Adipocyte (in vitro differentiated cells): ENCODE results near the gene SYPL1.

ENCODE experiments used
- DNase-seq: peaks from one replicate; pipeline ENCODE4 v3.0.0-alpha.2; 2015; ENCODE audit warnings: low read depth
- H3K27me3 ChIP-seq: replicated peaks from 2 replicates; pipeline ENCODE4 v1.7.0; 2013; ENCODE audit warnings: mild to moderate bottlenecking, low read length, moderate library complexity; ENCODE audit not compliant: control insufficient read depth, insufficient read depth
- H3K36me3 ChIP-seq: 2 replicates; pipeline ENCODE4 v1.7.0; 2013; ENCODE audit warnings: low read length, mild to moderate bottlenecking, moderate library complexity; ENCODE audit not compliant: control insufficient read depth, insufficient read depth, severe bottlenecking
- H3K4me1 ChIP-seq: 2 replicates; pipeline ENCODE4 v1.7.0; 2013; ENCODE audit warnings: mild to moderate bottlenecking, low read length, moderate library complexity; ENCODE audit not compliant: control insufficient read depth, insufficient read depth
- H3K4me3 ChIP-seq: 2 replicates; pipeline ENCODE4 v1.7.0; 2013; ENCODE audit warnings: mild to moderate bottlenecking, low read length, moderate library complexity
- H3K9ac ChIP-seq: 2 replicates; pipeline ENCODE4 v1.7.0; 2013; ENCODE audit warnings: mild to moderate bottlenecking, low read length, moderate library complexity
- H3K9me3 ChIP-seq: 2 replicates; pipeline ENCODE4 v1.7.0; 2013; ENCODE audit warnings: mild to moderate bottlenecking, low read length, moderate library complexity; ENCODE audit not compliant: control insufficient read depth

Gene SYPL1

DNA sequence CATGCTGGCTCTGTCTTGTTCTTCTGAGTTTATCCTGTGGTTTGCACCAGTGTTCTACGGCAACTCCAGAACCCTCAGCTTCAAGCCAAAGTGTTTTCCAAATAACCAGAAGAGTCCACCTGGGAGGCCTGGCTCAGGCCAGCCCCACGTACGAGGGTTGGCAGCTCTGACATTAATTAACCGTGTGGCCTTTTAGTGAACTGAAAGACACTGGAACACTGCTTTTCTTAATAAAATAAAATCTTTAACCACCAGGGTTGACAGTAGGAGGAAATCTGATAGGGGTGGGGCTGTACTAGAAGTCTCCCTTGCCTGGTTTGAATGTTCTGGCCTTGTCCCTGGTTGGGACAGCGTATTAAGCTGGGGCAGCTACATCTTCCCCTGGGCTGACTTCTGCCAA is 64.9 kb downstream of the SYPL1 start:
- Histone ChIP-seq H3K27me3 (peaks cover 14% of the 10 kb centered on the region), H3K9ac (no peak overlapping the region)

DNA sequence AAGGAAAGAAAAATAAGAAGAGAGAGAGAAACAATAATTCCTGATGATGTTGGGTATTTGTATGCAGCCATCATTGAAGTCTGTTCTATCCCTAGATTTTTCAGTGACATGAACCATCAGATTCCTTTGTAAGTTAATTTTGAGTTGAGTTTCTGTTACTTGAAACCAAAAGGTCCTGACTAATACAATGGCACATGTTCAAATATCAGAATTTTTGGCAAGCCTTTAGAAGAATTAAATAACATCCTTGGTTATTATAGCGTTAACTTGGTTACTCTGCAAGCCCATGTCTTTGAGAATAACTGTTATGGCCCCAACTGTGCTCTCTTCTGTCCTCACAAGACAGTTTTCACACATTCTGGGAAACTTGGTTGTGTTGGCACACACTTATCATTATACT is 66.5 kb downstream of the SYPL1 start:
- no peak overlapping the region for H3K4me3 ChIP-seq
- peak; percentile 65 for DNase-seq
- H3K4me1 ChIP-seq: peaks cover 41% of the 10 kb centered on the region
- H3K9ac ChIP-seq: no peak overlapping the region
- no peaks in the 10 kb centered on the region for H3K36me3 ChIP-seq
- H3K9me3 ChIP-seq: no peaks in the 10 kb centered on the region
- H3K27me3 ChIP-seq: peaks cover 14% of the 10 kb centered on the region

More for the DNA sequence above, 64.9 kb downstream of the SYPL1 start:
- DNase-seq: no peak
- no peak overlapping the region for H3K4me3 ChIP-seq
- H3K9me3 ChIP-seq: no peaks in the 10 kb centered on the region
- peaks cover 34% of the 10 kb centered on the region for H3K4me1 ChIP-seq
- H3K36me3 ChIP-seq: no peaks in the 10 kb centered on the region

DNA sequence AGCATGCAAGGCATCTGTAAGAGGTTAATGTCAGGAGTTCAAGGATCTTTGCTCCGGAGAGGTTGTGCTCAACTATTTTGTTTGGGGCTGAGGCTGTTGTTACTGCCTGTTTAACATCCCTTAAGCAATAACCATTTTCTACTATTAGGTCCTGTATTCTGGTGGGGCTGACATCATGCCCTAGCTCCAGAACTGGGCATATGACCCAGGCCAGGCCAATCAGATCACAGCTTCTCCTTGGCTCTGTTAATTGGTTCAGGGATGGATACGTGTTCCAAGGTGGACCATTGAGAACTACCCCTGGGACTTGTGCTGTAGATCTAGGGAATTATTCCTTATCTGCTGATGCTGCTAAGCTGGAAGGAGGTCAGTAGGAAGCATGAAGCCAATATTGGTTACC is 67.0 kb downstream of the SYPL1 start:
- H3K9me3 ChIP-seq: no peaks in the 10 kb centered on the region
- no peak for DNase-seq
- no peak overlapping the region for H3K9ac ChIP-seq
- H3K27me3 ChIP-seq: peaks cover 14% of the 10 kb centered on the region
- H3K36me3 ChIP-seq: no peaks in the 10 kb centered on the region
- H3K4me3 ChIP-seq: no peak overlapping the region
- H3K4me1 ChIP-seq: peaks cover 39% of the 10 kb centered on the region

DNA sequence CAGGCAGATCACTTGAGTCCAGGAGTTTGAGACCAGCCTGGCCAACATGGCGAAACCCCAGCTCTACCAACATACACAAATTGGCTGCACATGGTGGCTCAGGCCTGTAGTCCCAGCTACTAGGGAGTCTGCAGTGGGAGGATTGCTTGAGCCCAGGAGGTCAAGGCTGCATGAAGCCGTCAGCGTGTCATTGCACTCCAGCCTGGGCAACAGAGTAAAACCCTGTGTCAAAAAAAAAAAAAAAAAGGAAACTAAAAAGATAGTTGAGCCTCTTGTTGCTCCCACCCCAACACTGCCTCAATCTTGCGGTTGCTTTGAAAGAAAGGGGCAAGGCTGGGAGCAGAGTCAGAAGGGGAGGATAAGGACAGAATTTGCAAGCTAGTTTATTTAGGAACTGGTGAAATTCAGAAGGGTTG is 69.9 kb downstream of the SYPL1 start:
- H3K27me3 ChIP-seq: peaks cover 14% of the 10 kb centered on the region
- no peaks in the 10 kb centered on the region for H3K36me3 ChIP-seq
- peaks cover 48% of the 10 kb centered on the region for H3K4me1 ChIP-seq
- peak overlapping the region; percentile 22 for H3K9ac ChIP-seq
- no peak for DNase-seq
- H3K9me3 ChIP-seq: no peaks in the 10 kb centered on the region
- peak overlapping the region; percentile 43 for H3K4me3 ChIP-seq

DNA sequence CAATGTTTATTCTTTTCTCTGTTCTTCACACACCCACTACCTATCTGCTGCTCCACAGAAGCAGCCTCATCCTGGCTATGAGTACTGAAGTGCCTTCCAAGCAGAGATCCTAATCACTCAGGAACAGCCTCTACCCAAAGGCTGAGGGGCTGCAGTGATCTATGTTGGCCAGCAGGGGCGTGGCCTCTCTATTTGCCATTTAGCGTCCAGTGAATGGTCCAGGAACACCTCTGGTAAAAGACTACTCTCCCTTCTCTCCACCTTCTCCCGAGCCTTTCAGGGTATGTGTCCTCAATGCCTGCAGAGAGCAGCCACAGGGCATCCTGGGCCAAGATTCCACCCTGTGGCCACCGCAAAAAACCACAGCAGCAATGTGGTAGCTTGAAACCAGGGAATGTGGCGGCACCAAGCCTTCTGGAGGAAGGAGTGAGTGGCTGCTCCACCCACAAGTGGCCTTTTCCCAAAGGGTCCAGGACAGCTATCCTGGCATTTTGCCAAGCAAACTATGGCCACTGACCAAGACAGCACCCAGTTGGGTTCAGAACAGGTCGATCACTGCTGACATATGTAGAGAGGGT is 70.9 kb downstream of the SYPL1 start:
- no peaks in the 10 kb centered on the region for H3K9me3 ChIP-seq
- H3K4me1 ChIP-seq: peaks cover 48% of the 10 kb centered on the region
- DNase-seq: peak; percentile 46
- no peaks in the 10 kb centered on the region for H3K36me3 ChIP-seq
- H3K27me3 ChIP-seq: peaks cover 14% of the 10 kb centered on the region
- no peak overlapping the region for H3K4me3 ChIP-seq
- no peak overlapping the region for H3K9ac ChIP-seq
